GM18951 (cell line): ENCODE measurements around the gene PMP22.

Experiments used
- POLR2A ChIP-seq: IDR thresholded peaks from 4 replicates; pipeline ENCODE4 v1.6.1; 2011; ENCODE audit warnings: mild to moderate bottlenecking; ENCODE audit not compliant: insufficient read length, insufficient read depth; ENCODE audit errors: extremely low read depth
- in situ Hi-C: fragments of 300-500 bp; cut with MboI; formaldehyde crosslinking; loops from one replicate; pipeline ENCODE4 v1.12.0; 2022; ENCODE audit warnings: low sequenced_read_pairs, mixed read lengths, inconsistent platforms; ENCODE audit not compliant: unreplicated experiment

Gene PMP22

DNA sequence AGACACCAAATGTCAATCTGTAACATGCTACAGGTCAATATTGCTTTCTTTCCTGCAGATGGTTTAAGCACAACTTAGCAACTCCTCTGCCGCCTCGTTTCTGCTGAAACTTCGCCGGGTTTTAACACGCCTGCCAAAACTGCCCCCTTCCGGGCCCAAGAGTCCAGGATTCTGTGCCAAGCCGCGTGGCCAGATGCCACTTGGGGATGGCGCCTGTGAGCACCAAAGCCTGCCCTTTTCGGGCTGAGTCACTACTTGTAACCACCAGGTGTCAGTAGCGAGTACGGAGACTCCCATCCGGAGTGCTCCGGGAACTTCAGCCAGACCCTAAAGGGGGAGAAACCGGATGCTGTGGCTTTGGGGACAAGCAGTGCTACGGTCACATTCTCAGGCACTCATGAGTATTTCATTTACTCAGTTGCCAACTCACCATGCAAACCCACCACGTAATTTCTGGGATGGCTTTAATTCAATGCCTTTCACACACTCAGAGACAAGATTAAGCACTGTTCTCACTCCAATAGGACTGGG lies 7.8 kb downstream of the PMP22 start:
- no peak for TF ChIP-seq POLR2A
- in situ Hi-C loops: no loop called here

DNA sequence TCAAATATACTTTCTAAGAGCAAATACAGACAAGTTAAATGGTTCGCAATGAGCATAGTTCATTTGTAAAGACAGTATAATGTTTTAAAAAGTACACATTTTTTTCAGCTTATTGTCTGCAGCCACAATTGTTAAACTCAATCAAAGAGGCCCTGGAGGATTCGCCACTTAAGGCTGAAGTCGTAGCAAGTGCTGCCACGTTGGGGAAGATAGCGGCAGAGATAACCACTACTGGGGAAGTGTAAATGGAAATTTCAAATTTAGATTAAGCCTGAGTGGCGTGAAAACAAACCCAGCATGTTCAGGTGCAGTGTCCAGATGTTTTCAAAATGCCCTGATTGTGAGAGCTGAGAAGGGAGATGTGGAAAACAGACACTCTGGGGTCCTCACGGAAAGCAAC lies 8.4 kb downstream of the PMP22 start:
- no peak for TF ChIP-seq POLR2A
- in situ Hi-C loops: no loop called here

DNA sequence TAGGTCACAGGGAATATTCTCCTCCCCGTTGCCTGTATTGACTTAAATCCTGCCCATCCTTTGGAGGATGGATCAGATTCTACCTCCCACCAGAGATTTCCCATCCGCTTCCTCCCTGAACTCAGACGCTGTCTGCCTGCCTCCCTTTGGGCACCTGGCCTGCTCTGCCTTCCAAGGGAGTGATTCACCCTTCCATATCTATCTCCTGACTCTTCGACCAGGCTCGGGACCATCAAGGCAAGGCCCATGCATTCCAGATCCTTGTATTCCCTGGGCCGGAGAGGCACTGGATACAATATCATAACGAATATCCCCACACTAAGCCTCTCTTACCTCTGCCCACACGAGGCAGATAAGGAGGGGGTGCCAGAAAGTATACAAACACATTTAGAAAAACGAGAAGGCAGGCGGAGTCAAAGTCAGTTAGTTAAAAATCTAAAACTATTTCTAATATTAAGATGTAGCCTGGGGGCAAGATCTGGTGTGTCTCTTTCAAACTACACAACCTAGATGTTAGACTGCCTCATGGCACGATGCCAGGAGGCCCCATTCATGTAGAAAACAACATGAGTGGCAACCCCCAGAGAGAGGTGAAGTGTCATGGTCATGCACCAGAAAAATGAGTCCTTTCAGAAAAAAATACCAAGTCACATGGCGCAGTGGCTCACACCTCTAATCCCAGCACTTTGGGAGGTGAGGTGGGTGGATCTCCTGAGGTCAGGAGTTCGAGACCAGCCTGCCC lies 9.2 kb downstream of the PMP22 start:
- in situ Hi-C loops: no loop called here

DNA sequence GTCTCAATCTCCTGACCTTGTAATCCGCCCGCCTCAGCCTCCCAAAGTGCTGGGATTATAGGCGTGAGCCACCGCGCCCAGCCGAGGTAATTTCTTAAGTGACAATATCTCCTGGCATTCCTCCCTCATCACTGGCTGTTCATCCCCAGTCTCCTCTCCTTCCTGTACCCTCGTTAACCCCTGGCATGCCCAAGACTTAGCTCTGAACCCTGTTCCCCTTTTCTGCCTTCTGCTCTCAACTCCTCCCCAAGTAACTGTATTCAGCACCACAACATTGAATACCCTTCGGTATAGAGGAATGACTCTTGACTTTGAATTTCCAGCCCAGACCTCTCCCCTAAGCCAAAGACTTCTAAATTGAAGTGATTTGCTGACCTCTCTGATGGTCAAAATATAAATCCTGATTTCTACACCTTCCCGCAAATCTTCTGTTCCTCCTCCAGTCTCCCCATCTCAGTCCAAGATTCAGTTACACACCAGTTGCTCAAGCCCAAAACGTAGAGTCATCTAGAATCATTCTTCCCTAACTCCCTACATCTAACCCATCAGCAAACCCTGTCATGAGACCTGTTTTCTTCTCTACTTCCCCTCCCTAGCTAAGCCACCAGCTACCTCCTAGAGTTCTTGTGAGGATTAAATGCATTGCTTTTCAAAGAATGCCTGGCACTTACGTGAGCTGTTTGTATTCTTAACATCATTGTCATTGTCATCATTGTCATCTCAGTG lies 14.8 kb downstream of the PMP22 start:
- in situ Hi-C loops: no loop called here
- no peak for TF ChIP-seq POLR2A

More for the DNA sequence above, 9.2 kb downstream of the PMP22 start:
- no peak for TF ChIP-seq POLR2A

DNA sequence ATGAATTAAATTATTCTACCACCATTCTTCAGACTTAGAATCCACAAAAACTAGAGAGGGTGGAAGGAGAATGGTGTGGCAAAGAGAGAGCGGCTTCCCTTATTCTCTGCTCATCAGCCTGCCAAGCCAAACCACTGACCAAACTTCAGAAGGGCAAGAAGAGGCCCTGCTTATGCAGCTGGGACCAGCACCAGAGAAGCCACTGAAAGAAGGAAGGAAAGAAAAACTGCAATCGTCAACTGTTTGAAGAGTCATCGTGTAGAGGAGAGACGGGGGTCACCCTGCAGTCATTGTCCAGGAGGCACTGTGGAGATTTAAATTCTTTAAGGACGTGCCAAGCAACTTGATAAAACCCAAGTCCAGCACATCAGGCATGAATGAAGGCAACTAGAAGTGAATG lies 15.6 kb downstream of the PMP22 start:
- TF ChIP-seq POLR2A: no peak
- in situ Hi-C loops: no loop called here

DNA sequence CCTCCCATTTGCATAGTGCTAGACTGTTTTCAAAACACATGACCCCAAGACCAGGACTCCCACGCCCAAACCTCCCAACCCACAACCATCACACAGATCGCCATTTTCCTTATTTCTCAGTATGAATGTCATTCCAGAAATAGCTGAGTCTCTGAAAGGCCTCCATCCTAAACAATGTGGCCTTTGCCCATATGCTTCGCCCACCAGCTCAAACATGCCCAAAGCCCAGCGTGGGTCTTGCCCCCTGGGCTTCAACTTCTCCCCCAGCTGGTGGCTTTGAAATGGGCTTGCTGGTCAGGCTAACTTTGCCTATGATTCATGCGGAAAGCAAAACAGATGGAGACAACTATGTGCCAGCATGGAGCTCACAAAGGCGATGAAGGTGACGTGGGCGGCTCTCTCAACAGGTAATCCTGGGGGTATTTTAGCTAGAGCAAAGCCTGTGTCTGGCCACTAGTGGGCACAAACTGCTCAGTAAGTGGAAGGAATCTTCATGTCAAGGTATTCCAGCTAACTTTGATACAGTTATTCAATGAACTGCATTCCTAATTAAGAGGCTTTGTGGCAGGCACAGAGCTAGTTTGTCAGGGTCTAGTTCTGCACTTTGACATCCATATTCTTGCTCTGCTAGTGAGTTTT lies 17.1 kb downstream of the PMP22 start:
- in situ Hi-C loops: no loop called here
- no peak for TF ChIP-seq POLR2A

DNA sequence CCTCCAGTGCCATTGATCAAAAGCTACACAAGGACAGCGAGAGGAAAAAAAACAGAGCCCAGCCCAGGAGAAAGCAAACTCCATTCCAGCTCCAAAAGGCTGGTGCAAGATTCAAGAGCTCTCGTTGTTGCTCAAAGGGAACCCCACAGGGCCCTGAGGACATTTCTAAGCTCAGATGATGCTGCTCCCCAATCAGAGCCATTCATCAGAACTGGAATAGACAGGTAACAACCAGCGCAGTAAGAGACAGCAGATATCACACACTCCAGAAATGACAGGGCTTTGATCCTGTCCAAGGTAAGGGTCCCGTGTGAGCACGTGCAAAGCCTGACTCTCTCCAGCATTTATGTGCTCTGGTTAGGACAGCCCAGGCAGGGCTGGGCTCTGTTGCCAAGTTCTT lies 20.1 kb downstream of the PMP22 start:
- no peak for TF ChIP-seq POLR2A
- in situ Hi-C loops: no loop called here

DNA sequence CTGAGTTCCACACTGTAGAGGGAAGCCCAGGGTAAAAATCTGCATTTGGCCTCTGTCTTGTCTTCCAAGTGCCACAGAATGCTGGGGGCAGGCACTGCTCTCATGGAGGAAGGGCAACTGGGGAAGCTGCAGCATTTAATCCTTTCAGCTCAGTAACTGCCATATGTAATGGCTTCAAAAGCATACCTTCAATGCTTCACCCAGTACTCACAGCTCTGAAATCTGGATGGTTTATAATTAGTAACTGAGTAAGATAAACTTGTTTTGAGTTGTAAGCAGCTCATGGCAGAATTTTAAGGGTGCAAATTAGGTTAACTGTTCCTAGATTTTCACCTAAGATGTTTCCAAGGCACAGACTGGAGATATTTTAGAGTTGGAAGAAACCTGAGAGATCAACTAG lies 24.5 kb downstream of the PMP22 start:
- in situ Hi-C loops: no loop called here
- no peak for TF ChIP-seq POLR2A

DNA sequence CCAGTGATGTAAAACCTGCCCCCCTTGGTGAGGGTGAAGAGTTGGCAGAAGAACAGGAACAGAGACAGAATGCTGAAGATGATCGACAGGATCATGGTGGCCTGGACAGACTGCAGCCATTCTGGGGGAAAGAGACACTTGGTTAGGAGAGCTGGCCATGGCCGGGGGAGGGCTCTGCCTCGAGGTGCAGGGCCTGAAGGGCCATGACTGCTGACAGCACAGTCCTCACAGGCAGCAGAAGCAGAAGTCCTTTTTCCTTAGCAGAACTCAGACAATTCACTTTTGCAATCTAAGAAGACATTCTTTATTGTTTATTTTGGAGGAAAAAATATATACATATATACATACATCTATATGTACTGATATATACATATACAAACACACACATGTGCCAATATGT lies 25.6 kb downstream of the PMP22 start:
- TF ChIP-seq POLR2A: no peak
- in situ Hi-C loops: no loop called here

DNA sequence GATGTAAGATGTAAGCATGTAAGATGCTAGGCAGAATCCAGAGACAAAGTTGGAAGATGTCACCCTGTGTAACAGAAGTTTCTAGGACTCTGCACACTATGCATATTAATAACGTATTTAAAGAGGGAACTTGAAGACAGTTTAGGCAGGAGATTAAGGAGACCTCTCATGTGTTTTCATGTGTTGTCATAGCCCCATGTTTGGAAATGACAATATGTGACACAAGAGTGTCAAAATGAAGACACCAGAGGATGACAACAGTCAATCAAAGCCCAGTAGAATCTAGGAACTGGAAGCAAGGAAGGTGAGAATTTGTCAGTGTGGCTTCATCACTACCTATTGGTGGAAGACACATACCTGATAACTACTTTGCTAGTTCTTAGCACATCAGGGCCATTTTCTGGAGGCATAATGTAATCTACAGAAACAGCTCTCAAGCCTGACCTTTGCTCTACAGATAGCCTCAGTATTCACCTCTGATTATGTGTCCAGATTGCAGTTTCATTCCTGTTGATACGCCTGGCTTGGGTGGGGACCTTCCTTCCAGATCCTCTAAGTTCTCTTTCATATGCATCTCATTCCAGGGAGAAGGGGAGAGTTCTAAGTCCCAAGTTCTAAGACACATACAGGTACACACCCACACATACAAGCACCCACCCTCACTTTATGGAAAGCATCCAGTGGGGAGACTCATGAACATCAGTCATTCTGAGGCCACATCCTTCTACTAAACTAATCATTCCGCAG lies 26.3 kb downstream of the PMP22 start:
- in situ Hi-C loops: no loop called here
- TF ChIP-seq POLR2A: no peak

DNA sequence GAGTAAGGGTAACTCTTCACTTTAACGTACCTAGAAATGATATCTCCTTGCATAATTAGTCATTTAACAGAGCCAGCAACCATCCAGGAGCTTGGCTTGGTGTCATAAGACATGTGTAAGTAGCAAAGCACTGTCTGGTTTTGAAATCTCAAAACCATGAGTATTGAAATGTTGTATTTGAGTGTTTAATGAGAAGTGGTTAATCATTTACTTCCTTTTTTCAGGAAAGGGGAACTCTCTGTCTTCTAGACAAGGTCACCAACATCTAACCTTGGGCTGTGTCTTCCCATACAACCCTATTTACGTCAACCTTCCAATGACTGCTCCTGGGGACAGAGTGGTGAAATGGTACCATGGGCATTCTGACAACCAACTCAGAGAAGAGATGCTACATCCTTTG lies 27.1 kb downstream of the PMP22 start:
- no peak for TF ChIP-seq POLR2A
- in situ Hi-C loops: no loop called here

DNA sequence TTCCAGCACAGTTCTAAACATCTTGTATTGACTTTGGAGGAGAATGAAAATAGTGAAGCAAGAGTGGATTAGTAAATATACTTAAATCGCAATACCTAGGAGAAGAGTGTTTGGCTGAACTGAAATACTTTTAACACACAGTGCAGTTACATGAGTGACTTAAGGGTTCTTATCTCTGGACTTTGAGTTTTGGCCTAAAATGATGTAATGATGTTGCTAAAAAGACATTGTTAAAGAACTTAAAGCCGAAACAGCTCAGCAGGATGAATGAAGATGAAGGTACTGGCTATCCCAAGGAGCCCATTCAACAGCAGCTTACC lies 28.1 kb downstream of the PMP22 start:
- no peak for TF ChIP-seq POLR2A
- in situ Hi-C loops: no loop called here

DNA sequence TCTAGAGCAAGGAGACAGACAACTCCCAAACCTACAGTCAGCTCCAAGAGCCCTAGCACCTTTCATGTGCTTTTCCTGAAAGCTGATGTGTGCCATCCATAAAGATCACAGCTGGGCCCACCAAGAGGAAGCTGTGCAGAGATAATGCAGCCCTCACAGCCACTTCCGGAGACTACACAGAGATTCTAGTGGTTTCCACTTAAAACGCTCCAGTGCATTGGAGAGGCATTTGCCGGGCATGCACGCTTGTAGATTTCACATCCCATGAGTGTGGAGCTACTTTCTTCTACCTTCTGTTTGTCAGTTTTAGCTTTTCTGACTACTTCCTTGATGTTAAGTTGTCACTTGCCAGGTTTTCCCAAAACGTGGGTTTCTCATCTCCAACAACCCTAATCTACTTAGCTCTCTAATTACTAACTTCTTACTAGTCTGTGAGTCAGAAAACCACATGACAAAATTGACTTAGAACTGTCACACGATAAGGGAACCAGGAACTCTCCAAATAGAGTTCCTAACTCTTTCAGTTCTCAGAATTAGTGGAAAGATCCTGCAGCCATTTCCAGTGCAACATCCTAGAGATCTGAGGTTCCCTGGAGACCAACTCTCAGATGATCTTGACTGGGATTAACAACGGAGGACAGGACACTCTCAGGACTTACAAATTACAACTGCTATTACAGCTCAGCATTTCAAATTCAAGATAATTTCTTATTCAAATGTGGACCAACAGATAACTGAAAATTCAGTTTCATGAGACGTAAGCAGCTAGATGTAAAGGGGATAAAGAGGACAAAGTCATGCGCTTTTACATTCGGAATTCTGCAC lies 28.6 kb downstream of the PMP22 start:
- in situ Hi-C loops: no loop called here
- TF ChIP-seq POLR2A: no peak

DNA sequence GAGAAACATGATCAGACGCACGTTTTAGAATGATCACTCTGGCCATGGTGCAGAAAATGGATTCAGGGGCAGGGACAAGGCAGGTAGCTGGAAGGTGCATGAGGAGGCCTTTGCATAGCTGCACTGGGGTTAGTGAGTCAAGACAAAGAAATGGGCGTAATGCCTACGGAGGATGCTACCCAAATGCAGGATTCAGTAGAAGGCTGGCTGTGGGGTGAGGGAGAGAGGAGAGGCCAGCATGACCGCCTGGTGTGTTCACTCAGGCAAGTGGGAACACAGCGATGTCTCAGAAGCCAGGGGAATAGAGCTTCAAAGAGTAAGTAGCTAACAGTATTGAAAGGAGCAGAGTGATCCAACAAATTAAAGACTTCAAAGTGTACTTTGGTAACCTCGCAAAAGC lies 31.2 kb downstream of the PMP22 start:
- in situ Hi-C loops: no loop called here
- no peak for TF ChIP-seq POLR2A
